Pancreas (tissue), 10 donors: ENCODE measurements around the gene HLA-DMA. TPM values are rescaled to one million over a fixed set of nuclear protein-coding genes. Genes with fewer than 3 reads are reported as not detected.

ENCODE experiments used
- ATAC-seq, 4 donors: fragments of 200-7000 bp; cut with Tn5 transposase; one replicate each; pipeline versions ENCODE4 v1.8.0 to v1.9.1; 2020; ENCODE audit warnings: mild to moderate bottlenecking in 4 of 4, moderate library complexity in 4 of 4
- DNase-seq, 6 donors: peaks; one replicate each; pipeline ENCODE4 v3.0.0-alpha.2; 2020
- FAIRE-seq: peaks from 2 replicates; lab custom pipeline; 2012; peaks lifted over from hg19 to GRCh38; lab: Jason Lieb, UNC
- H3K27ac ChIP-seq, 4 donors: fragments of 200-600 bp; sonication (generic); 1 replicate in 3 of 4; 2 replicates in 1 of 4; pipeline versions ENCODE4 v1.5.0 to v1.8.0; 2020
- H3K27me3 ChIP-seq, 4 donors: fragments of 200-600 bp; one replicate each; pipeline ENCODE4 v1.8.0; 2021
- H3K36me3 ChIP-seq, 3 donors: fragments of 200-600 bp; sonication (generic) in 1 of 3; one replicate each; pipeline versions ENCODE4 v1.5.0 to v1.8.0; 2020 to 2021
- H3K4me1 ChIP-seq, 3 donors: fragments of 200-600 bp; one replicate each; pipeline ENCODE4 v1.8.0; 2021
- H3K4me3 ChIP-seq, 4 donors: fragments of 200-600 bp; sonication (generic) in 2 of 4; one replicate each; pipeline versions ENCODE4 v1.5.0 to v1.8.0; 2020 to 2021
- H3K9me3 ChIP-seq, 4 donors: fragments of 200-600 bp; one replicate each; pipeline ENCODE4 v1.8.0; 2021
- WGBS, 2 donors: extraction: QIAGEN DNeasy Blood & Tissue Kit; methylation state at CpG; one replicate each; pipeline ENCODE4 v1.1.7; 2013; 5-methylcytosine and 5-hydroxymethylcytosine counted together
- intact Hi-C, 3 donors: fragments of 100-400 bp; cut with DNase I; formaldehyde crosslinking; loops; one replicate each; pipeline versions ENCODE4 v1.11.1 to v1.14.2; 2022
- polyA plus RNA-seq, 2 donors: library from polyadenylated mRNA; stranded (reverse); fragments of 200-250 nt; gene quantifications; one replicate each; pipeline ENCODE4 v1.2.3, GENCODE V29; 2013
- total RNA-seq, 6 donors: library from RNA; stranded (reverse); fragmentation: NEBNext Ultra II Directional in 4 of 6; extraction: Animal tissue kit (Norgen Biotek cat#: 25700) in 4 of 6; gene quantifications; one replicate each; pipeline versions ENCODE4 v1.2.1 to v1.2.4, GENCODE V29; 2021 to 2023
- TF ChIP-seq, protein P1 (sequence below), 4 donors: fragments of 200-600 bp; sonication (generic) in 3 of 4; IDR thresholded peaks; one replicate each; pipeline versions ENCODE4 v1.5.0 to v1.8.0; 2021; ENCODE audit warnings: antibody characterized with exemption in 4 of 4
- donor health status: healthy with polysubstance abuse.
- donor health status: DM: no; HTN: no; CAD: no; lungs with moderate emphysema.
- donor health status: DM: no; HTN: no; CAD: no.
- donor health status: control.
- donor health status: control.
- donor health status: Bipolar disorder and iron deficiency.
- donor health status: DM: yes; HTN: yes; CAD: no.
- donor health status: DM: no; HTN: no; CAD: no.
- donor health status: DM: no; HTN: no; CAD: no.
- donor health status: DM: yes; HTN: yes; CAD: no.

HLA-DMA gene
- total and polyA plus RNA-seq, 8 donors = 6.8 to 72.9 (median 23.0) TPM

GRCh38 chr6:32980488-32981038 lies 27.7 kb upstream of the HLA-DMA start:
- TF ChIP-seq, protein P1, sequence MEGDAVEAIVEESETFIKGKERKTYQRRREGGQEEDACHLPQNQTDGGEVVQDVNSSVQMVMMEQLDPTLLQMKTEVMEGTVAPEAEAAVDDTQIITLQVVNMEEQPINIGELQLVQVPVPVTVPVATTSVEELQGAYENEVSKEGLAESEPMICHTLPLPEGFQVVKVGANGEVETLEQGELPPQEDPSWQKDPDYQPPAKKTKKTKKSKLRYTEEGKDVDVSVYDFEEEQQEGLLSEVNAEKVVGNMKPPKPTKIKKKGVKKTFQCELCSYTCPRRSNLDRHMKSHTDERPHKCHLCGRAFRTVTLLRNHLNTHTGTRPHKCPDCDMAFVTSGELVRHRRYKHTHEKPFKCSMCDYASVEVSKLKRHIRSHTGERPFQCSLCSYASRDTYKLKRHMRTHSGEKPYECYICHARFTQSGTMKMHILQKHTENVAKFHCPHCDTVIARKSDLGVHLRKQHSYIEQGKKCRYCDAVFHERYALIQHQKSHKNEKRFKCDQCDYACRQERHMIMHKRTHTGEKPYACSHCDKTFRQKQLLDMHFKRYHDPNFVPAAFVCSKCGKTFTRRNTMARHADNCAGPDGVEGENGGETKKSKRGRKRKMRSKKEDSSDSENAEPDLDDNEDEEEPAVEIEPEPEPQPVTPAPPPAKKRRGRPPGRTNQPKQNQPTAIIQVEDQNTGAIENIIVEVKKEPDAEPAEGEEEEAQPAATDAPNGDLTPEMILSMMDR (IDR thresholded peaks at IDR 0.05) = no peak
- FAIRE-seq (no peak), ATAC-seq (no peak), DNase-seq (no peak)
- Histone ChIP-seq H3K27me3 (no peaks in the 10 kb centered on the region), H3K9me3 (no peaks in the 10 kb centered on the region), H3K36me3 (peaks cover 24 to 66% (median 60%) of the 10 kb centered on the region in 3 donors), H3K27ac (no peak overlapping the region), H3K4me3 (no peak overlapping the region), H3K4me1 (peaks cover 21 to 58% (median 36%) of the 10 kb centered on the region in 3 donors)
- intact Hi-C loops = loop anchor here in 2 of 3 donors (5.0 to 10.0 kb wide), 2 partner anchors 43 to 46 kb away; no protein-coding TSS in a partner anchor
- WGBS, 2 donors = 67% methylated on average over 11 of the region's 11 CpGs

DNA sequence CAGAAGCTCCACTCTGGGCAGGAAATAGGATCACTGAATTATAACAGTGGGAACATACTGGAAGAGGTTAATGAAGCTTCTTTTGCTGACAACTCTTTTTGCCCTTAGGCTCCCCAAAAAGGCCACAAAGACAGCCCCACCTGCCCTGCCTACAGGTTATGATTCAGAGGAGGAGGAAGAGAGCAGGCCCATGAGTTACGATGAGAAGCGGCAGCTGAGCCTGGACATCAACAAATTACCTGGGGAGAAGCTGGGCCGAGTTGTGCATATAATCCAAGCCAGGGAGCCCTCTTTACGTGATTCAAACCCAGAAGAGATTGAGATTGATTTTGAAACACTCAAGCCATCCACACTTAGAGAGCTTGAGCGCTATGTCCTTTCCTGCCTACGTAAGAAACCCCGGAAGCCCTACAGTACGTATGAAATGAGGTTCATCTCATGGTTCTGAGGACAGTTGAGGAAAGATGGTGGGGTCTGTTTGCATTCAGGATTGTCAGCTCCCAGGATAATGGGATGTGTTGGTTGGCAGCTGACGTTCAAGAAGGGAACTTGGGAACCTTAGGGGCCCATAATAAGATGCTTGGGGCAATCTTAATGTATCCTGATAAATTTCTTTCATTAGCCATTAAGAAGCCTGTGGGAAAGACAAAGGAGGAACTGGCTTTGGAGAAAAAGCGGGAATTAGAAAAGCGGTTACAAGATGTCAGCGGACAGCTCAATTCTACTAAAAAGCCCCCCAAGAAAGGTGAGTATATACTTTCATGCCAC lies 27.0 kb upstream of the HLA-DMA start:
- WGBS, 2 donors = 86 to 91% methylated on average over 12 of the region's 12 CpGs
- no peaks in the 10 kb centered on the region for H3K27me3 ChIP-seq
- H3K36me3 ChIP-seq = peaks cover 25 to 71% (median 63%) of the 10 kb centered on the region in 3 donors
- no peak for ATAC-seq
- TF ChIP-seq, protein P1 (IDR thresholded peaks at IDR 0.05) = no peak
- intact Hi-C loops = loop anchor here in 2 of 3 donors (5.0 to 10.0 kb wide), 3 partner anchors 43 to 93 kb away; no protein-coding TSS in a partner anchor
- H3K4me3 ChIP-seq = no peak overlapping the region
- H3K4me1 ChIP-seq = peaks cover 21 to 62% (median 36%) of the 10 kb centered on the region in 3 donors
- H3K27ac ChIP-seq = no peak overlapping the region
- no peak for FAIRE-seq
- H3K9me3 ChIP-seq = no peaks in the 10 kb centered on the region
- no peak for DNase-seq

GRCh38 chr6:32977953-32978324 lies 25.0 kb upstream of the HLA-DMA start:
- no peak overlapping the region for H3K4me3 ChIP-seq
- TF ChIP-seq, protein P1 (IDR thresholded peaks at IDR 0.05) = no peak
- WGBS, 2 donors = 40 to 48% methylated on average over 7 of the region's 7 CpGs
- intact Hi-C loops = loop anchor here in 1 of 3 donors (5.0 kb wide), 1 partner anchor 91 kb away; no protein-coding TSS in a partner anchor
- no peaks in the 10 kb centered on the region for H3K9me3 ChIP-seq
- ATAC-seq = no peak
- no peaks in the 10 kb centered on the region for H3K27me3 ChIP-seq
- peaks cover 25 to 79% (median 63%) of the 10 kb centered on the region in 3 donors for H3K36me3 ChIP-seq
- DNase-seq = no peak
- H3K27ac ChIP-seq = no peak overlapping the region
- no peak for FAIRE-seq
- H3K4me1 ChIP-seq = peaks cover 19 to 55% (median 36%) of the 10 kb centered on the region in 3 donors

DNA sequence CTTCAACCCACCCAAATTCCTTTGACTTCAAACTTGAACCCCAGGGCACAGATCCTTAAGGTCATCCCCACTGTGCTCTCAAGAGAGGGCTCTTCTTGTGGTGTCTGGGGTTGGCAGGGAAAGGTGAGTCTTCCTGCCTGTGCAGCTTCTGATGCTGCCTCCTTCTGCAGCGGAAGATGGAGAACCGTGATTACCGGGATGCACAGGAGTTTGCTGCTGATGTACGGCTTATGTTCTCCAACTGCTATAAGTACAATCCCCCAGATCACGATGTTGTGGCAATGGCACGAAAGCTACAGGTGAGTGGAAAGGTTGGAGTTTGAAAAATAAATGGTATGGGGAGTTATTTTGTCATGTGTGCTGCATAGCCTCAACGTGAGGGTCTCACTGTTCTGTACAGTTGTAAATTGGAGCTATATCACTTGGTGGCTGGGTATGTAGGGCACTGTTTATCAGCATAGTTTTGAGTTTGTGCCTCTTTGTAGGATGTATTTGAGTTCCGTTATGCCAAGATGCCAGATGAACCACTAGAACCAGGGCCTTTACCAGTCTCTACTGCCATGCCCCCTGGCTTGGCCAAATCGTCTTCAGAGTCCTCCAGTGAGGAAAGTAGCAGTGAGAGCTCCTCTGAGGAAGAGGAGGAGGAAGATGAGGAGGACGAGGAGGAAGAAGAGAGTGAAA lies 24.5 kb upstream of the HLA-DMA start:
- no peak for FAIRE-seq

More for the DNA sequence above, 24.5 kb upstream of the HLA-DMA start:
- Histone ChIP-seq H3K27me3 (no peaks in the 10 kb centered on the region), H3K4me3 (peak overlapping the region in 1 of 4 donors; percentile 98), H3K36me3 (peaks cover 25 to 85% (median 63%) of the 10 kb centered on the region in 3 donors), H3K27ac (no peak overlapping the region), H3K4me1 (peaks cover 15 to 51% (median 32%) of the 10 kb centered on the region in 3 donors), H3K9me3 (no peaks in the 10 kb centered on the region)
- TF ChIP-seq, protein P1 (IDR thresholded peaks at IDR 0.05) = no peak
- intact Hi-C loops = loop anchor here in 1 of 3 donors (5.0 kb wide), 1 partner anchor 90 kb away; no protein-coding TSS in a partner anchor
- WGBS, 2 donors = 41 to 46% methylated on average over 10 of the region's 10 CpGs
- DNase-seq (no peak), ATAC-seq (no peak)
